HepG2 (cell line): ENCODE data around the gene TP53BP2.

Source experiments
- CTCF ChIP-seq: sonication (generic); formaldehyde crosslinking; IDR thresholded peaks from 2 replicates; pipeline ENCODE4 v1.5.0; 2020; ENCODE audit warnings: mild to moderate bottlenecking, missing genetic modification reagents, moderate library complexity
- FOXA3 ChIP-seq: IDR thresholded peaks from 2 replicates; pipeline ENCODE4 v1.6.1; 2016; ENCODE audit warnings: missing genetic modification reagents, missing compliant biosample characterization
- REST ChIP-seq, 2 experiments: IDR thresholded peaks; 2 replicates each; pipeline ENCODE4 v1.6.1; 2011 to 2012; ENCODE audit warnings: low read length in 2 of 2, borderline replicate concordance in 1 of 2, low read depth in 1 of 2, mild to moderate bottlenecking in 1 of 2, moderate library complexity in 1 of 2
- ZBTB7A ChIP-seq: sonication (generic); formaldehyde crosslinking; IDR thresholded peaks from 2 replicates; pipeline ENCODE4 v1.8.0; 2022; ENCODE audit warnings: mild to moderate bottlenecking, missing genetic modification reagents
- ZNF382 ChIP-seq: sonication (generic); formaldehyde crosslinking; IDR thresholded peaks from 2 replicates; pipeline ENCODE4 v1.5.0; 2020; ENCODE audit warnings: missing genetic modification reagents, mild to moderate bottlenecking, borderline replicate concordance
- TF ChIP-seq, protein P1 (sequence below): sonication (generic); formaldehyde crosslinking; IDR thresholded peaks from 2 replicates; pipeline ENCODE4 v1.8.0; 2022; ENCODE audit warnings: mild to moderate bottlenecking, missing genetic modification reagents, moderate library complexity

GRCh38 chr1:223765036-223765718 is 80.6 kb downstream of the TP53BP2 start:
- TF ChIP-seq ZNF382 (CRISPR knock-in tag), result no peak
- TF ChIP-seq CTCF (CRISPR knock-in tag), result no peak
- no peak for TF ChIP-seq REST (IDR thresholded peaks at IDR 0.05; ENCODE audit: borderline replicate concordance in 1 of 2, low read depth in 1 of 2, low read length in 2 of 2)
- peak; percentile 83 for TF ChIP-seq FOXA3 (CRISPR knock-in tag)
- TF ChIP-seq ZBTB7A (CRISPR knock-in tag), result no peak
- TF ChIP-seq, protein P1, sequence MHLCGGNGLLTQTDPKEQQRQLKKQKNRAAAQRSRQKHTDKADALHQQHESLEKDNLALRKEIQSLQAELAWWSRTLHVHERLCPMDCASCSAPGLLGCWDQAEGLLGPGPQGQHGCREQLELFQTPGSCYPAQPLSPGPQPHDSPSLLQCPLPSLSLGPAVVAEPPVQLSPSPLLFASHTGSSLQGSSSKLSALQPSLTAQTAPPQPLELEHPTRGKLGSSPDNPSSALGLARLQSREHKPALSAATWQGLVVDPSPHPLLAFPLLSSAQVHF (CRISPR knock-in tag), result no peak
